Loucy (cell line): Measurements from ENCODE around the gene TMBIM1.
A peak's percentile ranks its signal among the peaks of the same experiment; 100 is the strongest.

Source experiments
- H2AFZ ChIP-seq: fragments of 200-600 bp; sonication (generic); 2 replicates; pipeline ENCODE4 v1.6.0; 2016; ENCODE audit warnings: antibody characterized with exemption, mild to moderate bottlenecking, low read length, moderate library complexity
- H3F3A ChIP-seq: fragments of 200-600 bp; 2 replicates; pipeline ENCODE4 v1.6.0; 2016; ENCODE audit warnings: antibody characterized with exemption, low read depth, mild to moderate bottlenecking
- H3K27me3 ChIP-seq: fragments of 200-600 bp; sonication (generic); 2 replicates; pipeline ENCODE4 v1.6.1; 2014; ENCODE audit warnings: low read length, mild to moderate bottlenecking; ENCODE audit not compliant: insufficient read depth, poor library complexity, severe bottlenecking
- H3K36me3 ChIP-seq: fragments of 200-600 bp; sonication (generic); 2 replicates; pipeline ENCODE4 v1.6.1; 2016; ENCODE audit warnings: low read length; ENCODE audit not compliant: insufficient read depth
- H3K4me1 ChIP-seq: fragments of 200-600 bp; sonication (generic); 2 replicates; pipeline ENCODE4 v1.5.1; 2014; ENCODE audit warnings: low read length, mild to moderate bottlenecking; ENCODE audit not compliant: insufficient read depth, poor library complexity, severe bottlenecking
- H3K4me2 ChIP-seq: fragments of 200-600 bp; sonication (generic); 2 replicates; pipeline ENCODE4 v1.6.0; 2014; ENCODE audit warnings: antibody characterized with exemption, low read length, low read depth, mild to moderate bottlenecking; ENCODE audit not compliant: poor library complexity, severe bottlenecking
- H3K4me3 ChIP-seq: fragments of 200-600 bp; sonication (generic); 2 replicates; pipeline ENCODE4 v1.5.1; 2014; ENCODE audit warnings: low read length, mild to moderate bottlenecking, mixed read lengths; ENCODE audit not compliant: poor library complexity, severe bottlenecking
- H3K79me2 ChIP-seq: fragments of 200-600 bp; sonication (generic); 2 replicates; pipeline ENCODE4 v1.6.1; 2014; ENCODE audit warnings: low read length; ENCODE audit not compliant: insufficient read depth
- H3K9ac ChIP-seq: fragments of 200-600 bp; sonication (generic); 2 replicates; pipeline ENCODE4 v1.6.0; 2014; ENCODE audit warnings: mild to moderate bottlenecking, low read depth, low read length, moderate library complexity; ENCODE audit not compliant: poor library complexity, severe bottlenecking
- H3K9me2 ChIP-seq: fragments of 200-600 bp; sonication (generic); replicated peaks from 2 replicates; pipeline ENCODE4 v1.6.1; 2016; ENCODE audit warnings: low read depth, low read length, mixed read lengths
- H3K9me3 ChIP-seq: fragments of 200-600 bp; sonication (generic); 2 replicates; pipeline ENCODE4 v1.6.1; 2014; ENCODE audit warnings: mild to moderate bottlenecking, antibody characterized with exemption, low read length, low read depth; ENCODE audit not compliant: insufficient read depth
- H4K20me1 ChIP-seq: fragments of 200-600 bp; sonication (generic); 2 replicates; pipeline ENCODE4 v1.6.0; 2014; ENCODE audit warnings: antibody characterized with exemption, low read length, mild to moderate bottlenecking; ENCODE audit not compliant: insufficient read depth, poor library complexity, severe bottlenecking
- EZH2phosphoT487 ChIP-seq: fragments of 200-600 bp; IDR thresholded peaks from 2 replicates; pipeline ENCODE4 v1.6.1; 2018; ENCODE audit warnings: antibody characterized with exemption, mild to moderate bottlenecking, moderate library complexity, borderline replicate concordance
- TF ChIP-seq, protein P1 (sequence below): fragments of 200-600 bp; sonication (generic); conservative IDR thresholded peaks from 2 replicates; pipeline ENCODE4 v1.5.1; 2014; ENCODE audit warnings: mild to moderate bottlenecking, antibody characterized with exemption, low read length

The TMBIM1 gene

GRCh38 chr2:218263817-218264641 lies 28.3 kb downstream of the TMBIM1 start:
- Histone ChIP-seq H3F3A (no peaks in the 10 kb centered on the region), H3K9me3 (no peaks in the 10 kb centered on the region), H3K79me2 (peaks cover 15% of the 10 kb centered on the region), H3K9me2 (no peaks in the 10 kb centered on the region), H3K27me3 (no peaks in the 10 kb centered on the region), H4K20me1 (peaks cover 10% of the 10 kb centered on the region), H3K9ac (no peak overlapping the region), H3K4me2 (no peak overlapping the region), H3K36me3 (peaks cover 15% of the 10 kb centered on the region; the same call in 1 of the 2 replicates), H3K4me1 (peaks cover 6% of the 10 kb centered on the region), H3K4me3 (no peak overlapping the region), H2AFZ (no peak overlapping the region)
- TF ChIP-seq, protein P1, sequence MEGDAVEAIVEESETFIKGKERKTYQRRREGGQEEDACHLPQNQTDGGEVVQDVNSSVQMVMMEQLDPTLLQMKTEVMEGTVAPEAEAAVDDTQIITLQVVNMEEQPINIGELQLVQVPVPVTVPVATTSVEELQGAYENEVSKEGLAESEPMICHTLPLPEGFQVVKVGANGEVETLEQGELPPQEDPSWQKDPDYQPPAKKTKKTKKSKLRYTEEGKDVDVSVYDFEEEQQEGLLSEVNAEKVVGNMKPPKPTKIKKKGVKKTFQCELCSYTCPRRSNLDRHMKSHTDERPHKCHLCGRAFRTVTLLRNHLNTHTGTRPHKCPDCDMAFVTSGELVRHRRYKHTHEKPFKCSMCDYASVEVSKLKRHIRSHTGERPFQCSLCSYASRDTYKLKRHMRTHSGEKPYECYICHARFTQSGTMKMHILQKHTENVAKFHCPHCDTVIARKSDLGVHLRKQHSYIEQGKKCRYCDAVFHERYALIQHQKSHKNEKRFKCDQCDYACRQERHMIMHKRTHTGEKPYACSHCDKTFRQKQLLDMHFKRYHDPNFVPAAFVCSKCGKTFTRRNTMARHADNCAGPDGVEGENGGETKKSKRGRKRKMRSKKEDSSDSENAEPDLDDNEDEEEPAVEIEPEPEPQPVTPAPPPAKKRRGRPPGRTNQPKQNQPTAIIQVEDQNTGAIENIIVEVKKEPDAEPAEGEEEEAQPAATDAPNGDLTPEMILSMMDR = peak; percentile 27; the same call in 1 of the 2 replicates
- TF ChIP-seq EZH2phosphoT487 = no peak

GRCh38 chr2:218262631-218263586 lies 29.4 kb downstream of the TMBIM1 start:
- Histone ChIP-seq H3K36me3 (peaks cover 15% of the 10 kb centered on the region; the same call in 1 of the 2 replicates), H3K9me2 (no peaks in the 10 kb centered on the region), H2AFZ (no peak overlapping the region), H3K9me3 (no peaks in the 10 kb centered on the region), H3K27me3 (no peaks in the 10 kb centered on the region), H4K20me1 (peaks cover 7% of the 10 kb centered on the region), H3K4me2 (no peak overlapping the region), H3K9ac (no peak overlapping the region), H3K79me2 (peaks cover 12% of the 10 kb centered on the region; the same call in 1 of the 2 replicates), H3K4me1 (peaks cover 5% of the 10 kb centered on the region), H3F3A (no peaks in the 10 kb centered on the region), H3K4me3 (no peak overlapping the region)
- TF ChIP-seq EZH2phosphoT487 = no peak
- TF ChIP-seq, protein P1 = no peak

- Histone ChIP-seq H3K79me2 (peaks cover 6% of the 10 kb centered on the region; the same call in 1 of the 2 replicates), H3K9me3 (no peaks in the 10 kb centered on the region), H3K4me1 (no peaks in the 10 kb centered on the region), H3K9me2 (no peaks in the 10 kb centered on the region), H3K36me3 (peaks cover 15% of the 10 kb centered on the region; the same call in 1 of the 2 replicates), H3K4me3 (no peak overlapping the region), H3K27me3 (no peaks in the 10 kb centered on the region), H3K9ac (no peak overlapping the region), H2AFZ (no peak overlapping the region), H4K20me1 (peaks cover 7% of the 10 kb centered on the region), H3K4me2 (no peak overlapping the region), H3F3A (0 out of 2 replicates have a peak, but pooled peaks cover 3% of the 10 kb centered on the region)
- TF ChIP-seq, protein P1 = no peak
- no peak for TF ChIP-seq EZH2phosphoT487
Observed at GRCh38 chr2:218262237-218262600, 30.1 kb downstream of the TMBIM1 start.
